GM12872 (cell line): ENCODE data around the gene SPRTN.

Experiments
- CTCF ChIP-seq: IDR thresholded peaks from 3 replicates; pipeline ENCODE4 v1.5.1; 2011; ENCODE audit warnings: low read depth, mild to moderate bottlenecking, low read length, moderate library complexity; ENCODE audit not compliant: insufficient read depth

SPRTN gene

GRCh38 chr1:231387770-231388669 is 49.9 kb downstream of the SPRTN start:
- TF ChIP-seq CTCF, result no peak

DNA sequence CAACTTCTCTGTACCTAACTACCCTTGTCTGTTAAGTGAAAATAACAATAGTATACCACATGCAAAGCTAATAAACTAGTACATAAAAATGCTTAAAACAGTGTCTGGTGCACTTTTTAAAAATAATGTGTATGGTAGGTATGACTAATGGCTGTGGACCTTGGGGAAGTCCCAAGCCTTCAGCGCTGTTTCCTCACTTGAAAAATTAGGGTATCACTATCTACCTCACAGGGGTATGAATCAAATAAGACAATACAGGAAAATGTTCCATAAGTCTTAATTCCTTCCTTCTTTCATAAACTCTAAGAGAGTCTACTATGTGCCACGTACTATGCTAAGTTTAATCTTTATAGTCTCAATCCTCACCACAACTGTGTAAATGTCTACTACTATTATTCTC is 52.0 kb downstream of the SPRTN start:
- no peak for TF ChIP-seq CTCF

DNA sequence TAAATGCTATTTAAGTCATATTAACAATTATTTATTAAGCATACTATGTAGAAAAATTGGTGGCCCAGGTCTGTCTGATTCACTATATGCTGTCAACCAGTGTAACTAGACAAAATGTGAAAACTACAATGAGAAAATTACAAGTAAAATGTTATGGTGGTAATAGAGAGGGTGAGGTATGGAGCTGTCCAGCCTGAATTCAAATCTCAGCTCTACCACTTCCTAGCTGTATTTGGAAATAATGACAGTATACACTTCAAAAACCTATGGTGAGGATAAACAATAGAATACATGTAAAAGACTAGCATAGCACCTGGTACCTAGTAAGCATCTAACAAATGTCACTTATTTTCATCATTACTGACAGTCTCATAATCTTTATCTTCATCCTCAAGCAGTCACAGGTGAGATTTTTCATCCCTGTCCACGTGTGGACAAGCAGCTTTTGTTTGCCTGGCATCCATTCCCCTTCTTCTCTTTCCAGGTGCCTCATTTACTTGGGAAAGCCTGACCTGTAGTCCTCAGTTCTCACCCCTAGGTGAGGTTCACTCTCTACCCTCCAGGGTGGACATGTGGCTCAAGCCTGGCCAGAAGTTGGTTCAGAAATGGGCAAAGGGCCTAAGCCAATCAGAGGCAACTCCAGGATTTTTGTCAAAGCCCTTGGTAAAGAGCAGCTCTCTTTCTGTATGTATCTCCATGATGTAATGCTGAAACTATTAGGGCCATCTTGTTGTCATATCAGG is 54.5 kb downstream of the SPRTN start:
- no peak for TF ChIP-seq CTCF

- TF ChIP-seq CTCF, result no peak
These were observed 55.6 kb downstream of the SPRTN start for GRCh38 chr1:231393668-231394067.

- TF ChIP-seq CTCF, result no peak
These were observed 57.2 kb downstream of the SPRTN start for GRCh38 chr1:231395076-231395997.

DNA sequence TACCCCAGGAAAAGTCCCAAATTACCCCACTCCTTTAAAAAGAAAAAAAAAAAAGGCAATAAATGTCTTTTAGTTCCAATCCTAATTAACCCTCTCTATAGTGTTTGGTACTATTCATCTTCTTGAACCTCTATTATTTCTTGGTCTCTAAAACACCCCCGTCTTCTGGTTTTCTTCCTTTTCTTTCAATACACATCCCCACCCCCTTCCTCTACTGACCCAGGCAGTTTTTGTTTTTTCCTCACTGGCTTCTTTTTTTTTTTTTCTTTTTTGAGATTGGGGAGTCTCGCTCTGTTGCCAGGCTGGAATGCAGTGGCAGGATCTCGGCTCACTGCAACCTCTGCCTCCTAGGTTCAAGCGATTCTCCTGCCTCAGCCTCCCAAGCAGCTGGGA is 57.9 kb downstream of the SPRTN start:
- no peak for TF ChIP-seq CTCF

DNA sequence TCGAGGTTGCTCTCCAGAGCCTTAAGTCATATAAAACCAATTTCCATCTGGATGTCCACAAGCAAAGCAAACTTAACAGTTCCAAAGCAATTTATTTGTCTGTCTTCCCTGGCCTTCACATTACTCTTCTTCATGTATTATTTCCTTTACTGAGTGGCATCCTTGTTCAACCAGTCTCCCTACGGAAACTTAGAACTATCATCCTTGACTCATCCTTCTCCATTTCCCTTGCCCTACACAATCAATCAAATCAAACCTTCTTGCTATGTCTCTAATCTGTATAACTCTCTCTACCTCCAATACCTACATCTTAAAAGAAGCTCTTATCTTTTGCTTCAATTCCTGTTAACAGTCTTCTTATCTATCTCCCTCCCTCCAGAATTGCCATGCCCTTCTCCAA is 58.5 kb downstream of the SPRTN start:
- no peak for TF ChIP-seq CTCF
